ENCODE data around the gene CTSD. TPM values are rescaled to one million over a fixed set of nuclear protein-coding genes. Genes with fewer than 3 reads are reported as not detected.
A peak's percentile ranks its signal among the peaks of the same experiment; 100 is the strongest.

CTSD gene
- total and polyA plus RNA-seq, 12 donors = 191 to 4,168 (median 1,999) TPM

- peak in 4 of 7 donors; percentile 3 to 63 (median 32) for DNase-seq
Observed at GRCh38 chr11:1705126-1706052, 58.3 kb downstream of the CTSD start.

DNA sequence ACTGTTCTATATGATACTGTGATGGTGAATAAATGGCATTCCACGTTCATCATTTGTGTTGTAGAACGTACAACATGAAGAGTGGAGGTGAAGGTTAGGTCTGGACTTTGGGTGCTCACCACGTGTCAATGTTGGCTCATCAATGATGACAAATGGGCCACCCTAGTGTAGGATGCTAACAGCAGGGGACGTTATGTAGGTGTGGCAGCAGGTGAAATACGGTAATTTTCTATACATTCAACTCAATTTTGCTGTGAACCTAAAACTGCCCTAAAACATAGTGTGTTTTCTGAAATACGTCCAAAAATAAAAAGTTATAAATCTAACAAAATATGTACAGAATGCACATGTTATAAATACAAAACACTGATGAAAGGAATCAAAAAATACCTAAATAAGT lies 60.6 kb downstream of the CTSD start:
- DNase-seq = peak in 1 of 7 donors; percentile 7
- Histone ChIP-seq H3K9me3 (replicated peaks in 1 of 3) (no peaks in the 10 kb centered on the region), H3K36me3 (replicated peaks in 1 of 2) (no peaks in the 10 kb centered on the region), H3K27me3 (no peaks in the 10 kb centered on the region), H3K4me3 (no peak overlapping the region), H3K27ac (no peak overlapping the region), H3K4me1 (replicated peaks in 1 of 2) (peaks cover 0 to 7% of the 10 kb centered on the region in 2 donors)
- no peak for TF ChIP-seq POLR2A (IDR thresholded peaks at IDR 0.05)
- TF ChIP-seq, protein P1, sequence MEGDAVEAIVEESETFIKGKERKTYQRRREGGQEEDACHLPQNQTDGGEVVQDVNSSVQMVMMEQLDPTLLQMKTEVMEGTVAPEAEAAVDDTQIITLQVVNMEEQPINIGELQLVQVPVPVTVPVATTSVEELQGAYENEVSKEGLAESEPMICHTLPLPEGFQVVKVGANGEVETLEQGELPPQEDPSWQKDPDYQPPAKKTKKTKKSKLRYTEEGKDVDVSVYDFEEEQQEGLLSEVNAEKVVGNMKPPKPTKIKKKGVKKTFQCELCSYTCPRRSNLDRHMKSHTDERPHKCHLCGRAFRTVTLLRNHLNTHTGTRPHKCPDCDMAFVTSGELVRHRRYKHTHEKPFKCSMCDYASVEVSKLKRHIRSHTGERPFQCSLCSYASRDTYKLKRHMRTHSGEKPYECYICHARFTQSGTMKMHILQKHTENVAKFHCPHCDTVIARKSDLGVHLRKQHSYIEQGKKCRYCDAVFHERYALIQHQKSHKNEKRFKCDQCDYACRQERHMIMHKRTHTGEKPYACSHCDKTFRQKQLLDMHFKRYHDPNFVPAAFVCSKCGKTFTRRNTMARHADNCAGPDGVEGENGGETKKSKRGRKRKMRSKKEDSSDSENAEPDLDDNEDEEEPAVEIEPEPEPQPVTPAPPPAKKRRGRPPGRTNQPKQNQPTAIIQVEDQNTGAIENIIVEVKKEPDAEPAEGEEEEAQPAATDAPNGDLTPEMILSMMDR (IDR thresholded peaks at IDR 0.05) = no peak
- WGBS, 4 donors = 81 to 89% (median 86%) methylated on average over 6 of the region's 6 CpGs
- intact Hi-C loops (cut with DNase I) = no loop called here

More at GRCh38 chr11:1705126-1706052, 58.3 kb downstream of the CTSD start:
- peaks cover 0 to 7% of the 10 kb centered on the region in 2 donors for H3K4me1 ChIP-seq (replicated peaks in 1 of 2)
- H3K9me3 ChIP-seq (replicated peaks in 1 of 3) = no peaks in the 10 kb centered on the region
- H3K4me3 ChIP-seq = no peak overlapping the region
- 63 to 77% (median 68%) methylated on average over 15 of the region's 15 CpGs for WGBS, 4 donors
- H3K27ac ChIP-seq = no peak overlapping the region
- H3K36me3 ChIP-seq (replicated peaks in 1 of 2) = no peaks in the 10 kb centered on the region
- TF ChIP-seq, protein P1 (IDR thresholded peaks at IDR 0.05) = no peak
- no peak for TF ChIP-seq POLR2A (IDR thresholded peaks at IDR 0.05)
- H3K27me3 ChIP-seq = no peaks in the 10 kb centered on the region
- intact Hi-C loops (cut with DNase I) = no loop called here

Other genes with a start within 250 kb of the CTSD start
- 1 to 10 TPM in 6 of 9 donors, under 1 TPM in 3; 0.22 to 6.3 (median 1.6) TPM for gene DUSP8, start 191.7 kb downstream of the CTSD start, total RNA-seq
- 1 to 10 TPM; 2.4 to 5.2 (median 3.4) TPM for gene DUSP8, start 191.7 kb downstream of the CTSD start, polyA plus RNA-seq
- gene KRTAP5-1, start 178.6 kb downstream of the CTSD start, total RNA-seq = not detected
- gene KRTAP5-1, start 178.6 kb downstream of the CTSD start, polyA plus RNA-seq = under 1 TPM in 1 of 3 donors, not detected in 2; 0.10 TPM
- gene KRTAP5-2, start 165.6 kb downstream of the CTSD start, total RNA-seq = not detected
- gene KRTAP5-2, start 165.6 kb downstream of the CTSD start, polyA plus RNA-seq = not detected
- gene KRTAP5-3, start 155.5 kb downstream of the CTSD start, total RNA-seq = not detected
- not detected for gene KRTAP5-3, start 155.5 kb downstream of the CTSD start, polyA plus RNA-seq
- gene KRTAP5-4, start 141.8 kb downstream of the CTSD start, total RNA-seq = not detected
- not detected for gene KRTAP5-4, start 141.8 kb downstream of the CTSD start, polyA plus RNA-seq
- gene KRTAP5-5, start 134.2 kb downstream of the CTSD start, total RNA-seq = not detected
- gene KRTAP5-5, start 134.2 kb downstream of the CTSD start, polyA plus RNA-seq = not detected
- under 1 TPM in 1 of 9 donors, not detected in 8; 0.61 TPM for gene KRTAP5-6, start 66.7 kb downstream of the CTSD start, total RNA-seq
- gene KRTAP5-6, start 66.7 kb downstream of the CTSD start, polyA plus RNA-seq = not detected
- 100 to 1,000 TPM in 1 of 9 donors, 10 to 100 TPM in 7, under 1 TPM in 1; 0.28 to 112 (median 30.3) TPM for gene IFITM10, start 13.3 kb downstream of the CTSD start, total RNA-seq
- 100 to 1,000 TPM in 1 of 3 donors, 10 to 100 TPM in 1, 1 to 10 TPM in 1; 6.3 to 267 (median 76.5) TPM for gene IFITM10, start 13.3 kb downstream of the CTSD start, polyA plus RNA-seq
- gene SYT8, start 71.1 kb upstream of the CTSD start, total RNA-seq = 1 to 10 TPM in 1 of 9 donors, under 1 TPM in 2, not detected in 6; 0.44 to 1.2 (median 0.61) TPM
- gene SYT8, start 71.1 kb upstream of the CTSD start, polyA plus RNA-seq = 1 to 10 TPM in 1 of 3 donors, under 1 TPM in 1, not detected in 1; 0.91 to 3.1 TPM
- gene TNNI2, start 75.1 kb upstream of the CTSD start, total RNA-seq = 10 to 100 TPM in 1 of 9 donors, 1 to 10 TPM in 3, under 1 TPM in 2, not detected in 3; 0.55 to 12.8 (median 1.9) TPM
- gene TNNI2, start 75.1 kb upstream of the CTSD start, polyA plus RNA-seq = 10 to 100 TPM in 2 of 3 donors, 1 to 10 TPM in 1; 1.9 to 21.8 (median 12.0) TPM
- 100 to 1,000 TPM in 8 of 9 donors, 1 to 10 TPM in 1; 4.0 to 323 (median 245) TPM for gene LSP1, start 89.2 kb upstream of the CTSD start, total RNA-seq
- gene LSP1, start 89.2 kb upstream of the CTSD start, polyA plus RNA-seq = 1,000 to 10,000 TPM in 1 of 3 donors, 100 to 1,000 TPM in 2; 319 to 1,341 (median 324) TPM
- gene PRR33, start 128.0 kb upstream of the CTSD start, total RNA-seq = under 1 TPM in 4 of 9 donors, not detected in 5; 0.07 to 0.30 (median 0.15) TPM
- gene PRR33, start 128.0 kb upstream of the CTSD start, polyA plus RNA-seq = 1 to 10 TPM in 2 of 3 donors, not detected in 1; 1.1 to 2.3 TPM
- 10 to 100 TPM in 1 of 9 donors, 1 to 10 TPM in 4, under 1 TPM in 3, not detected in 1; 0.81 to 12.2 (median 4.4) TPM for gene TNNT3, start 155.8 kb upstream of the CTSD start, total RNA-seq
- gene TNNT3, start 155.8 kb upstream of the CTSD start, polyA plus RNA-seq = 10 to 100 TPM in 1 of 3 donors, 1 to 10 TPM in 2; 1.0 to 10.6 (median 5.8) TPM
- gene MRPL23, start 183.4 kb upstream of the CTSD start, total RNA-seq = 100 to 1,000 TPM in 5 of 9 donors, 10 to 100 TPM in 4; 59.3 to 282 (median 155) TPM
- gene MRPL23, start 183.4 kb upstream of the CTSD start, polyA plus RNA-seq = 1,000 to 10,000 TPM in 1 of 3 donors, 100 to 1,000 TPM in 1, 10 to 100 TPM in 1; 52.2 to 1,024 (median 323) TPM
- gene H19, start 233.9 kb upstream of the CTSD start, total RNA-seq = over 10,000 TPM in 1 of 9 donors, 1,000 to 10,000 TPM in 7, 100 to 1,000 TPM in 1; 338 to 22,690 (median 1,947) TPM
- 1,000 to 10,000 TPM; 2,807 to 6,219 (median 3,494) TPM for gene H19, start 233.9 kb upstream of the CTSD start, polyA plus RNA-seq

All from adrenal gland (tissue), 12 donors.